WI38 (cell line): ENCODE measurements around the gene BCL6B.
A peak's percentile ranks its signal among the peaks of the same experiment; 100 is the strongest.

Experiments used
- H3K4me3 ChIP-seq: 2 replicates; pipeline ENCODE4 v1.5.1; 2011; ENCODE audit warnings: low read depth, mild to moderate bottlenecking, control low read depth, low read length
- TF ChIP-seq, protein P1 (sequence below): IDR thresholded peaks from 2 replicates; pipeline ENCODE4 v1.5.1; 2012; ENCODE audit warnings: low read depth, mild to moderate bottlenecking, control low read depth, low read length

BCL6B gene

GRCh38 chr17:7018331-7018964 lies 4.4 kb upstream of the BCL6B start:
- TF ChIP-seq, protein P1, sequence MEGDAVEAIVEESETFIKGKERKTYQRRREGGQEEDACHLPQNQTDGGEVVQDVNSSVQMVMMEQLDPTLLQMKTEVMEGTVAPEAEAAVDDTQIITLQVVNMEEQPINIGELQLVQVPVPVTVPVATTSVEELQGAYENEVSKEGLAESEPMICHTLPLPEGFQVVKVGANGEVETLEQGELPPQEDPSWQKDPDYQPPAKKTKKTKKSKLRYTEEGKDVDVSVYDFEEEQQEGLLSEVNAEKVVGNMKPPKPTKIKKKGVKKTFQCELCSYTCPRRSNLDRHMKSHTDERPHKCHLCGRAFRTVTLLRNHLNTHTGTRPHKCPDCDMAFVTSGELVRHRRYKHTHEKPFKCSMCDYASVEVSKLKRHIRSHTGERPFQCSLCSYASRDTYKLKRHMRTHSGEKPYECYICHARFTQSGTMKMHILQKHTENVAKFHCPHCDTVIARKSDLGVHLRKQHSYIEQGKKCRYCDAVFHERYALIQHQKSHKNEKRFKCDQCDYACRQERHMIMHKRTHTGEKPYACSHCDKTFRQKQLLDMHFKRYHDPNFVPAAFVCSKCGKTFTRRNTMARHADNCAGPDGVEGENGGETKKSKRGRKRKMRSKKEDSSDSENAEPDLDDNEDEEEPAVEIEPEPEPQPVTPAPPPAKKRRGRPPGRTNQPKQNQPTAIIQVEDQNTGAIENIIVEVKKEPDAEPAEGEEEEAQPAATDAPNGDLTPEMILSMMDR = no peak
- H3K4me3 ChIP-seq = no peak overlapping the region

GRCh38 chr17:7019367-7019766 lies 3.5 kb upstream of the BCL6B start:
- TF ChIP-seq, protein P1 = no peak
- H3K4me3 ChIP-seq = peak overlapping the region; percentile 45

- peak overlapping the region; percentile 45 for H3K4me3 ChIP-seq
- TF ChIP-seq, protein P1 = no peak
Measured at GRCh38 chr17:7019839-7020519, 2.9 kb upstream of the BCL6B start.

DNA sequence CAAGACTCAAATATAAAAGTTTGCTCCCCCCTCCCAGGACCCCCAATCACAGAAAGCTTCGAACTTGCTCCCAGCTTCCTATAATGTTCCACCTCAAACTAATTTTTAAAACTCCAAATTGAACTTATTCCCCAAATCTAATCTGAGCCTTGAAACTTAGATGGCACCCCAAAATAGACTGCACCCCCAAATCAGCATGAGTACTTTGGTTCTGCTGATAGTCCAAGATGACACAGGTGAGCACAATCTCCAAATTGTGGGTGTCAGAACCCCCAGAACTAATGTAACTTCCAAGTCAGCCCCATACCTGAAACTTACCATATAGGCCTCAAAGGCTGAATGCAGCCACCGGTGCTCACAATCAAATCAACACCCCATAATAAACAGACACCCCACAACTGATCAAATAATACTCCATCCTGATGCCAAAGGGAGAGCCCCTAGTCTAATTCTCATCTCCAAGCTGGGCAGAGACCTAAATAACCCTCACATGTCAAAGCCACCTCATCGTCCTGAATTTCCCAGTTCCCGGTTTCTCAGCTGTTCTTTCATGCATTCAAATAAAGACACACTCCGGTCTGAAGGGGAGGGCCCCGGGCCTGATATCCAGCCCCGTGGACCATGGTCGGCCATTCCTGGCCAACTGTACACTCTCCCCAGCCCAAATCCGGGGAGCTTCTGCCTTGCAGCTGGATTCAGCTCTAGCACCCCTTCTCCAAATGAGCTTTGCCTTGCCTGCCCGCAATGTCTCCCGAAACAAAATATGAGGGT lies 1.8 kb upstream of the BCL6B start:
- TF ChIP-seq, protein P1 = no peak
- H3K4me3 ChIP-seq = no peak overlapping the region

DNA sequence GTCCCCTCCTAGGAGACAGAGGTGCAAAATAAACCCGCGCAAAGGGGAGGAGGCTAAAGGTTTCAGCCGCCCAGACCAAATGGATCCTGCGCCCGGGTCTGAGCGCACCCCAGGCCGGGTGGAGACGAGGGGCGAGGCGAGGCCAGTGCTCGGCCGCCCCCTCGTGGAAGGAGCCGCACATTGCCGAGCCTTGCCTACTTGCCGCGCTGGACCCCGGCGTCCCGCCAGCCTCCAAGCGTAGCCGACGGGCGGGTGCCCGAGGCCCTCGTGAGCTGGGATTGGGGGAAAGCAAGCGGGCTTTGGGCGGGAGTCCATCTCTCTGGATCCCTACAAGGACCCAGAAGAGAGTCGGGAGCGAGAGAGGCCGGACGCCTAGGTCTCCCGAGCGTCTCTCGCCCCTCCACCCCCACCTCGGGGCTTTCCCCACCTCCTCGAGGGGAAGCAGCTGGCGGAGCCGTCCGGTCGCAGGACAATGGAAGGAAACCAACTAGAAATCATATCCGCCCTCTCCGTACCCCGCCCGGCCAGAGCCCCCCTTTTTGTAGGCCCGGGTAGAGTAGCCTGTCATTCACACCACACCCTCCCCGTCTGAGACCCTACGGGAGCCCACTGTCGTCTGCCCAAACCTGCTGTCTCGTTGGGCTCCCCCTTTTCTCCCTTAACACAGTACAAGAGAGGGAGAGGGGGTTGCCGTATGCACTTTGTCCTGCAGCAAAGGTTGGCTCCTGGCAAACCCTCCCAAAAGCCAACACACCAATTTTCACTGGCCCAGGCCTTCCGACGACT lies 664 bp upstream of the BCL6B start:
- TF ChIP-seq, protein P1 = peak; percentile 91
- peak overlapping the region; percentile 3 for H3K4me3 ChIP-seq

DNA sequence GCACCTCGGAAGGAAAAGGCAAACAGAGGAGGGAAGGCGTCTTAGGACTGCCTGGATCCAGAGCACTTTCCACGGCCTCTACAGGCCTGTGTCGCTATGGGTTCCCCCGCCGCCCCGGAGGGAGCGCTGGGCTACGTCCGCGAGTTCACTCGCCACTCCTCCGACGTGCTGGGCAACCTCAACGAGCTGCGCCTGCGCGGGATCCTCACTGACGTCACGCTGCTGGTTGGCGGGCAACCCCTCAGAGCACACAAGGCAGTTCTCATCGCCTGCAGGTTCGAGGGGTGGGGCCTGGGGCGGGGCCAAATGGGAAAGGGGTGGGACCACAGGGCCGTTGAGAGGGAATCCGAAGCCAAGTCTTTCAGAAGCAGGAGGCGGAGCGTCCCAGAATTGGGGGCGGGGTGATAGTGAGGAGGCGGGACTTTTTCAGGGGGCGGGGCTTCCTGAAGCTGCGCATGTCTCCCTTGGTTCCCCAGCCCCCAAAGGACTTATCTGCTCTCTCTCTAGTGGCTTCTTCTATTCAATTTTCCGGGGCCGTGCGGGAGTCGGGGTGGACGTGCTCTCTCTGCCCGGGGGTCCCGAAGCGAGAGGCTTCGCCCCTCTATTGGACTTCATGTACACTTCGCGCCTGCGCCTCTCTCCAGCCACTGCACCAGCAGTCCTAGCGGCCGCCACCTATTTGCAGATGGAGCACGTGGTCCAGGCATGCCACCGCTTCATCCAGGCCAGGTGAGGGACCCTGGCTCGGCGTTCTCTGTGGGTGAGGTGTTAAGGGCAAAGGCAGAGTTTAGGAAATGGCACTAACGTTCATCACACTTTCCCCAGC lies 939 bp downstream of the BCL6B start:
- TF ChIP-seq, protein P1 = no peak
- no peak overlapping the region for H3K4me3 ChIP-seq
